DND-41 (cell line): ENCODE results near the gene COX18.

Experiments
- ATAC-seq: fragments of 200-7000 bp; cut with Tn5 transposase; 3 replicates; pipeline ENCODE4 v1.9.1; 2021; ENCODE audit warnings: low read depth; ENCODE audit not compliant: insufficient read depth
- DNase-seq: peaks from one replicate; pipeline ENCODE4 v3.0.0-alpha.2; 2020
- H2AFZ ChIP-seq: 2 replicates; pipeline ENCODE4 v1.6.0; 2012; ENCODE audit warnings: low read depth, low read length
- H3K27ac ChIP-seq: 2 replicates; pipeline ENCODE4 v1.5.1; 2012; ENCODE audit warnings: low read length, inconsistent platforms
- H3K27me3 ChIP-seq: fragments of 200-600 bp; sonication (generic); 2 replicates; pipeline ENCODE4 v1.6.0; 2012; ENCODE audit warnings: low read length, mild to moderate bottlenecking, inconsistent platforms; ENCODE audit not compliant: insufficient read depth, poor library complexity
- H3K36me3 ChIP-seq: 2 replicates; pipeline ENCODE4 v1.5.1; 2012; ENCODE audit warnings: low read length, inconsistent platforms; ENCODE audit not compliant: insufficient read depth
- H3K4me1 ChIP-seq: 2 replicates; pipeline ENCODE4 v1.5.1; 2012; ENCODE audit warnings: mild to moderate bottlenecking, low read length; ENCODE audit not compliant: insufficient read depth
- H3K4me2 ChIP-seq: 2 replicates; pipeline ENCODE4 v1.6.0; 2012; ENCODE audit warnings: mild to moderate bottlenecking, moderate library complexity, low read length, inconsistent platforms; ENCODE audit not compliant: insufficient read depth
- H3K4me3 ChIP-seq, 2 experiments: fragments of 200-600 bp in 1 of 2; shearing (Covaris generic) in 1 of 2; 2 replicates each; pipeline ENCODE4 v1.5.1; 2012 to 2016; ENCODE audit warnings: inconsistent platforms in 2 of 2, low read length in 2 of 2, mild to moderate bottlenecking in 2 of 2, low read depth in 1 of 2, moderate library complexity in 1 of 2
- H3K79me2 ChIP-seq: 2 replicates; pipeline ENCODE4 v1.6.0; 2012; ENCODE audit warnings: low read length, inconsistent platforms; ENCODE audit not compliant: insufficient read depth
- H3K9ac ChIP-seq: 2 replicates; pipeline ENCODE4 v1.6.0; 2012; ENCODE audit warnings: low read depth, mild to moderate bottlenecking, inconsistent platforms, low read length, moderate library complexity
- H3K9me3 ChIP-seq: 2 replicates; pipeline ENCODE4 v1.5.1; 2012; ENCODE audit warnings: low read length, moderate library complexity, mild to moderate bottlenecking, inconsistent platforms; ENCODE audit not compliant: insufficient read depth, severe bottlenecking
- H4K20me1 ChIP-seq: 2 replicates; pipeline ENCODE4 v1.6.0; 2012; ENCODE audit warnings: low read length; ENCODE audit not compliant: insufficient read depth
- CTCF ChIP-seq: IDR thresholded peaks from 2 replicates; pipeline ENCODE4 v1.5.1; 2012; ENCODE audit warnings: borderline replicate concordance, low read length, moderate library complexity, mild to moderate bottlenecking; ENCODE audit not compliant: poor library complexity, severe bottlenecking; ENCODE audit errors: extremely low read depth
- EZH2 ChIP-seq: IDR thresholded peaks from 3 replicates; pipeline ENCODE4 v1.6.1; 2012; ENCODE audit warnings: borderline replicate concordance, low read depth, mild to moderate bottlenecking, moderate library complexity, low read length, inconsistent platforms; ENCODE audit not compliant: severe bottlenecking

COX18 gene

GRCh38 chr4:73086095-73086868 lies 16.8 kb upstream of the COX18 start:
- Histone ChIP-seq H3K4me2 (no peak overlapping the region), H3K79me2 (peaks cover 16% of the 10 kb centered on the region), H3K27me3 (no peaks in the 10 kb centered on the region), H2AFZ (no peak overlapping the region), H3K27ac (no peak overlapping the region), H3K36me3 (peaks cover 73% of the 10 kb centered on the region), H4K20me1 (no peaks in the 10 kb centered on the region), H3K9ac (no peak overlapping the region), H3K9me3 (no peaks in the 10 kb centered on the region), H3K4me3 (no peak overlapping the region), H3K4me1 (peaks cover 3% of the 10 kb centered on the region; the same call in 1 of the 2 replicates)
- 0 out of 3 replicates have a peak, but pooled peaks have one; percentile 22 for ATAC-seq
- DNase-seq: no peak
- TF ChIP-seq CTCF (no peak), EZH2 (no peak)

GRCh38 chr4:73080789-73081188 lies 11.3 kb upstream of the COX18 start:
- H3K4me3 ChIP-seq: no peak overlapping the region
- H3K36me3 ChIP-seq: peaks cover 82% of the 10 kb centered on the region
- H3K79me2 ChIP-seq: peaks cover 12% of the 10 kb centered on the region; the same call in 1 of the 2 replicates
- H3K4me1 ChIP-seq: no peaks in the 10 kb centered on the region
- no peak for TF ChIP-seq CTCF
- no peak for TF ChIP-seq EZH2
- no peak for ATAC-seq
- H3K9ac ChIP-seq: no peak overlapping the region
- no peaks in the 10 kb centered on the region for H4K20me1 ChIP-seq
- no peaks in the 10 kb centered on the region for H3K27me3 ChIP-seq
- no peak overlapping the region for H3K4me2 ChIP-seq
- H3K27ac ChIP-seq: no peak overlapping the region
- H3K9me3 ChIP-seq: no peaks in the 10 kb centered on the region
- no peak overlapping the region for H2AFZ ChIP-seq
- DNase-seq: no peak

- Histone ChIP-seq H4K20me1 (no peaks in the 10 kb centered on the region), H3K4me3 (no peak overlapping the region), H3K79me2 (peaks cover 8% of the 10 kb centered on the region; the same call in 1 of the 2 replicates), H3K27me3 (no peaks in the 10 kb centered on the region), H3K9me3 (no peaks in the 10 kb centered on the region), H3K4me1 (peaks cover 2% of the 10 kb centered on the region; the same call in 1 of the 2 replicates), H3K9ac (no peak overlapping the region), H2AFZ (no peak overlapping the region), H3K27ac (no peak overlapping the region), H3K36me3 (peaks cover 58% of the 10 kb centered on the region), H3K4me2 (no peak overlapping the region)
- DNase-seq: no peak
- TF ChIP-seq CTCF (no peak), EZH2 (no peak)
- no peak for ATAC-seq
Observed at GRCh38 chr4:73075832-73076231, 6.3 kb upstream of the COX18 start.
